COR-L47 (cell line): Measurements from ENCODE around the gene CES3.
A peak's percentile ranks its signal among the peaks of the same experiment; 100 is the strongest.
"Not testable (repeated sequence)": the region's sequence is repeated elsewhere in the genome, so short reads cannot be mapped to it uniquely, and the experiment has no call there.

Experiments used
- DNase-seq: peaks from one replicate; lab custom pipeline; 2025; lab: John Stamatoyannopoulos, UW

Gene CES3

GRCh38 chr16:66970775-66971720 lies 10.0 kb downstream of the CES3 start:
- no peak for DNase-seq

GRCh38 chr16:66972983-66973382 lies 11.9 kb downstream of the CES3 start:
- no peak for DNase-seq

GRCh38 chr16:66973716-66974115 lies 12.7 kb downstream of the CES3 start:
- no peak for DNase-seq

- not testable (repeated sequence) for DNase-seq
These were observed 13.3 kb downstream of the CES3 start for GRCh38 chr16:66974156-66974931.

GRCh38 chr16:66974932-66975246 lies 13.8 kb downstream of the CES3 start:
- not testable (repeated sequence) for DNase-seq

- no peak for DNase-seq
These were observed 14.3 kb downstream of the CES3 start for GRCh38 chr16:66975302-66975893.

GRCh38 chr16:66976746-66977145 lies 15.7 kb downstream of the CES3 start:
- DNase-seq, result no peak

- DNase-seq, result peak; percentile 81
These were observed 16.5 kb downstream of the CES3 start for GRCh38 chr16:66977341-66978113.

GRCh38 chr16:66979011-66979717 lies 18.1 kb downstream of the CES3 start:
- DNase-seq, result no peak

GRCh38 chr16:66983033-66983432 lies 22.0 kb downstream of the CES3 start:
- no peak for DNase-seq

GRCh38 chr16:66984892-66985311 lies 23.8 kb downstream of the CES3 start:
- DNase-seq, result no peak

GRCh38 chr16:66986559-66986958 lies 25.5 kb downstream of the CES3 start:
- DNase-seq, result no peak

GRCh38 chr16:66988197-66988788 lies 27.2 kb downstream of the CES3 start, which contains the start of gene CES4A:
CES4A (plus strand) TSS chr16:66988589; CDS start chr16:66988773, 184 bp downstream.
- DNase-seq, result no peak

GRCh38 chr16:66991545-66992077 lies 30.5 kb downstream of the CES3 start:
- no peak for DNase-seq

GRCh38 chr16:66993558-66993957 lies 32.5 kb downstream of the CES3 start:
- DNase-seq, result not testable (repeated sequence)

- DNase-seq, result no peak
These were observed 35.4 kb downstream of the CES3 start for GRCh38 chr16:66996324-66996982.

GRCh38 chr16:66996983-66997358 lies 35.9 kb downstream of the CES3 start:
- no peak for DNase-seq

GRCh38 chr16:67000384-67001351 lies 39.6 kb downstream of the CES3 start:
- DNase-seq, result peak; percentile 66

GRCh38 chr16:67001726-67002125 lies 40.7 kb downstream of the CES3 start:
- no peak for DNase-seq
